HEK293 (cell line): ENCODE measurements around the gene KRABD2.

Experiments used
- CTCF ChIA-PET: fragments of 350-600 bp; formaldehyde crosslinking; extraction: SDS; loops from one replicate; lab custom pipeline; 2021; ENCODE audit warnings: antibody characterized with exemption; lab: Yijun Ruan, JAX
- POLR2A ChIA-PET: fragments of 300-600 bp; formaldehyde crosslinking; extraction: SDS; loops from one replicate; lab custom pipeline; 2020; ENCODE audit warnings: antibody characterized with exemption, inconsistent platforms; lab: Yijun Ruan, JAX
- H3K27ac ChIP-seq: fragments of 200-500 bp; sonication (Bioruptor generic); 2 replicates; pipeline ENCODE4 v1.5.1; 2014; ENCODE audit warnings: low read depth, low read length, control low read depth, inconsistent platforms; ENCODE audit errors: extremely low read depth
- H3K36me3 ChIP-seq, 2 experiments: fragments of 200-500 bp in 1 of 2; sonication (Bioruptor generic) in 1 of 2; 1 replicate in 1 of 2; 2 replicates in 1 of 2; pipeline ENCODE4 v1.5.1; 2014 to 2017; ENCODE audit warnings: inconsistent platforms in 2 of 2, low read length in 2 of 2; ENCODE audit not compliant: control insufficient read depth in 2 of 2, insufficient read depth in 1 of 2
- H3K4me1 ChIP-seq: fragments of 200-500 bp; sonication (Bioruptor generic); 2 replicates; pipeline ENCODE4 v1.5.1; 2014; ENCODE audit warnings: mild to moderate bottlenecking, low read length, inconsistent platforms; ENCODE audit not compliant: control insufficient read depth, insufficient read depth
- H3K4me3 ChIP-seq: 2 replicates; pipeline ENCODE4 v1.5.1; 2011; ENCODE audit warnings: low read depth, mild to moderate bottlenecking, control low read depth, low read length, moderate library complexity
- H3K9me3 ChIP-seq: fragments of 200-500 bp; sonication (Bioruptor generic); 2 replicates; pipeline ENCODE4 v1.5.1; 2014; ENCODE audit warnings: low read depth, low read length, inconsistent platforms; ENCODE audit not compliant: control insufficient read depth, insufficient read depth
- EGR2 ChIP-seq: fragments of 450-650 bp; formaldehyde crosslinking; IDR thresholded peaks from 2 replicates; pipeline ENCODE4 v1.5.1; 2016; ENCODE audit warnings: low read depth, missing biosample characterization, missing genetic modification characterization
- IKZF3 ChIP-seq: fragments of 450-650 bp; IDR thresholded peaks from 2 replicates; pipeline ENCODE4 v1.5.0; 2018; ENCODE audit warnings: missing biosample characterization, mild to moderate bottlenecking, missing genetic modification characterization, moderate library complexity
- PRDM1 ChIP-seq: fragments of 450-650 bp; formaldehyde crosslinking; IDR thresholded peaks from 2 replicates; pipeline ENCODE4; 2016; ENCODE audit warnings: missing biosample characterization, missing genetic modification characterization
- PRDM10 ChIP-seq: fragments of 450-650 bp; formaldehyde crosslinking; IDR thresholded peaks from 2 replicates; pipeline ENCODE4 v1.5.1; 2016; ENCODE audit warnings: missing biosample characterization, missing genetic modification characterization
- PRDM6 ChIP-seq: fragments of 450-650 bp; formaldehyde crosslinking; IDR thresholded peaks from 2 replicates; pipeline ENCODE4 v1.5.1; 2017; ENCODE audit warnings: missing biosample characterization, missing genetic modification characterization
- REST ChIP-seq: fragments of 450-650 bp; formaldehyde crosslinking; IDR thresholded peaks from 2 replicates; pipeline ENCODE4 v1.5.1; 2016; ENCODE audit warnings: missing biosample characterization, missing genetic modification characterization
- SCRT2 ChIP-seq: fragments of 450-650 bp; formaldehyde crosslinking; IDR thresholded peaks from 2 replicates; pipeline ENCODE4 v1.5.1; 2016; ENCODE audit warnings: missing biosample characterization, missing genetic modification characterization
- SP7 ChIP-seq: fragments of 450-650 bp; formaldehyde crosslinking; IDR thresholded peaks from 2 replicates; pipeline ENCODE4 v1.5.1; 2016; ENCODE audit warnings: missing biosample characterization, missing genetic modification characterization
- YY2 ChIP-seq: fragments of 450-650 bp; formaldehyde crosslinking; IDR thresholded peaks from 2 replicates; pipeline ENCODE4 v1.5.1; 2016; ENCODE audit warnings: missing biosample characterization, missing genetic modification characterization
- ZBTB21 ChIP-seq: fragments of 450-650 bp; formaldehyde crosslinking; IDR thresholded peaks from 2 replicates; pipeline ENCODE4 v1.5.1; 2017; ENCODE audit warnings: missing biosample characterization, missing genetic modification characterization
- ZBTB8A ChIP-seq: fragments of 450-650 bp; formaldehyde crosslinking; IDR thresholded peaks from 2 replicates; pipeline ENCODE4 v1.5.1; 2016; ENCODE audit warnings: missing biosample characterization, missing genetic modification characterization
- ZFHX2 ChIP-seq: fragments of 450-650 bp; formaldehyde crosslinking; conservative IDR thresholded peaks from 2 replicates; pipeline ENCODE4 v1.5.1; 2016; ENCODE audit warnings: missing biosample characterization, missing genetic modification characterization
- ZNF174 ChIP-seq: fragments of 450-650 bp; formaldehyde crosslinking; IDR thresholded peaks from 2 replicates; pipeline ENCODE4 v1.5.0; 2017; ENCODE audit warnings: missing biosample characterization, mild to moderate bottlenecking, missing genetic modification characterization
- ZNF184 ChIP-seq: fragments of 450-650 bp; IDR thresholded peaks from 2 replicates; pipeline ENCODE4 v1.5.1; 2018; ENCODE audit warnings: missing biosample characterization, mild to moderate bottlenecking, missing genetic modification characterization
- ZNF350 ChIP-seq: fragments of 450-650 bp; formaldehyde crosslinking; IDR thresholded peaks from 2 replicates; pipeline ENCODE4 v1.5.0; 2017; ENCODE audit warnings: missing biosample characterization, mild to moderate bottlenecking, missing genetic modification characterization
- ZNF398 ChIP-seq: fragments of 450-650 bp; formaldehyde crosslinking; IDR thresholded peaks from 2 replicates; pipeline ENCODE4 v1.5.1; 2017; ENCODE audit warnings: missing biosample characterization, missing genetic modification characterization
- ZNF449 ChIP-seq: fragments of 450-650 bp; formaldehyde crosslinking; IDR thresholded peaks from 2 replicates; pipeline ENCODE4 v1.5.1; 2017; ENCODE audit warnings: missing biosample characterization, mild to moderate bottlenecking, missing genetic modification characterization, moderate library complexity
- ZNF529 ChIP-seq: fragments of 450-650 bp; formaldehyde crosslinking; IDR thresholded peaks from 2 replicates; pipeline ENCODE4 v1.5.1; 2017; ENCODE audit warnings: missing genetic modification characterization, missing biosample characterization; ENCODE audit not compliant: insufficient replicate concordance
- ZNF629 ChIP-seq: fragments of 450-650 bp; formaldehyde crosslinking; IDR thresholded peaks from 2 replicates; pipeline ENCODE4 v1.5.1; 2017; ENCODE audit warnings: missing biosample characterization, missing genetic modification characterization
- ZNF785 ChIP-seq: fragments of 450-650 bp; formaldehyde crosslinking; IDR thresholded peaks from 2 replicates; pipeline ENCODE4 v1.5.1; 2016; ENCODE audit warnings: missing biosample characterization, missing genetic modification characterization
- ZXDB ChIP-seq: fragments of 450-650 bp; formaldehyde crosslinking; IDR thresholded peaks from 2 replicates; pipeline ENCODE4 v1.5.1; 2016; ENCODE audit warnings: missing biosample characterization, missing genetic modification characterization
- TF ChIP-seq, protein P1 (sequence below): fragments of 450-650 bp; formaldehyde crosslinking; IDR thresholded peaks from 2 replicates; pipeline ENCODE4 v1.5.1; 2016; ENCODE audit warnings: missing biosample characterization, missing genetic modification characterization

Gene KRABD2

GRCh38 chr17:8359769-8360168, 16.7 kb downstream of the KRABD2 start:
- ChIA-PET CTCF (interaction anchor here (0.6 to 1.5 kb wide), 2 partner anchors 17 to 1092 kb away, joined by 3 to 4 read pairs; partner anchors contain the start of gene KRABD2), POLR2A (interaction anchor here (0.6 to 1.0 kb wide), 2 partner anchors 17 to 112 kb away, joined by 3 to 6 read pairs; partner anchors contain the start of genes CTC1 and KRABD2)
- H3K4me3 ChIP-seq = no peak overlapping the region
- H3K9me3 ChIP-seq = no peaks in the 10 kb centered on the region
- peaks cover 15% of the 10 kb centered on the region for H3K4me1 ChIP-seq
- H3K27ac ChIP-seq = no peak overlapping the region
- H3K36me3 ChIP-seq = peaks cover 0 to 4% of the 10 kb centered on the region in 2 experiments; a peak in 2 of 3 replicates
- no peak for TF ChIP-seq ZBTB21 (tag by site-specific recombination)
- TF ChIP-seq REST (tag by site-specific recombination) = no peak
- no peak for TF ChIP-seq ZNF174 (tag by site-specific recombination)
- no peak for TF ChIP-seq ZNF184 (tag by site-specific recombination)
- no peak for TF ChIP-seq ZNF350
- TF ChIP-seq ZNF785 = no peak
- TF ChIP-seq YY2 = peak; percentile 61
- TF ChIP-seq PRDM1 = peak; percentile 77
- no peak for TF ChIP-seq ZNF449 (tag by site-specific recombination)
- TF ChIP-seq SCRT2 (tag by site-specific recombination) = no peak
- 0 out of 2 replicates have a peak, but pooled peaks have one; percentile 9 for TF ChIP-seq EGR2 (tag by site-specific recombination)
- 0 out of 2 replicates have a peak, but pooled peaks have one; percentile 13 for TF ChIP-seq ZNF629 (tag by site-specific recombination)
- TF ChIP-seq ZNF529 = no peak
- no peak for TF ChIP-seq ZXDB (tag by site-specific recombination)
- TF ChIP-seq, protein P1, sequence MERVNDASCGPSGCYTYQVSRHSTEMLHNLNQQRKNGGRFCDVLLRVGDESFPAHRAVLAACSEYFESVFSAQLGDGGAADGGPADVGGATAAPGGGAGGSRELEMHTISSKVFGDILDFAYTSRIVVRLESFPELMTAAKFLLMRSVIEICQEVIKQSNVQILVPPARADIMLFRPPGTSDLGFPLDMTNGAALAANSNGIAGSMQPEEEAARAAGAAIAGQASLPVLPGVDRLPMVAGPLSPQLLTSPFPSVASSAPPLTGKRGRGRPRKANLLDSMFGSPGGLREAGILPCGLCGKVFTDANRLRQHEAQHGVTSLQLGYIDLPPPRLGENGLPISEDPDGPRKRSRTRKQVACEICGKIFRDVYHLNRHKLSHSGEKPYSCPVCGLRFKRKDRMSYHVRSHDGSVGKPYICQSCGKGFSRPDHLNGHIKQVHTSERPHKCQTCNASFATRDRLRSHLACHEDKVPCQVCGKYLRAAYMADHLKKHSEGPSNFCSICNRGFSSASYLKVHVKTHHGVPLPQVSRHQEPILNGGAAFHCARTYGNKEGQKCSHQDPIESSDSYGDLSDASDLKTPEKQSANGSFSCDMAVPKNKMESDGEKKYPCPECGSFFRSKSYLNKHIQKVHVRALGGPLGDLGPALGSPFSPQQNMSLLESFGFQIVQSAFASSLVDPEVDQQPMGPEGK (tag by site-specific recombination) = 0 out of 2 replicates have a peak, but pooled peaks have one; percentile 31
- TF ChIP-seq PRDM10 (tag by site-specific recombination) = peak; percentile 78
- TF ChIP-seq ZBTB8A = no peak
- TF ChIP-seq ZNF398 (tag by site-specific recombination) = peak; percentile 93
- peak; percentile 41; the same call in 1 of the 2 replicates for TF ChIP-seq ZFHX2 (tag by site-specific recombination)
- no peak for TF ChIP-seq PRDM6
- TF ChIP-seq IKZF3 (tag by site-specific recombination) = 0 out of 2 replicates have a peak, but pooled peaks have one; percentile 28
- TF ChIP-seq SP7 (tag by site-specific recombination) = 0 out of 2 replicates have a peak, but pooled peaks have one; percentile 15
